Muscle of leg (tissue), 11 donors: ENCODE results near the gene AQP6. TPM values are rescaled to one million over a fixed set of nuclear protein-coding genes. Genes with fewer than 3 reads are reported as not detected.
A peak's percentile ranks its signal among the peaks of the same experiment; 100 is the strongest.

Source experiments
- DNase-seq: peaks from one replicate; pipeline ENCODE4 v3.0.0; 2013
- H3K27ac ChIP-seq: one replicate; pipeline ENCODE4 v1.5.1; 2013; ENCODE audit warnings: mild to moderate bottlenecking, low read length, control low read depth
- H3K27me3 ChIP-seq: one replicate; pipeline ENCODE4 v1.6.1; 2013; ENCODE audit warnings: low read length; ENCODE audit not compliant: control insufficient read depth, insufficient read depth
- H3K36me3 ChIP-seq: one replicate; pipeline ENCODE4 v1.6.1; 2013; ENCODE audit warnings: low read length; ENCODE audit not compliant: control insufficient read depth, insufficient read depth
- H3K4me1 ChIP-seq: one replicate; pipeline ENCODE4 v1.6.1; 2013; ENCODE audit warnings: low read length; ENCODE audit not compliant: control insufficient read depth, insufficient read depth
- H3K4me3 ChIP-seq: one replicate; pipeline ENCODE4 v1.5.1; 2013; ENCODE audit warnings: low read length, control low read depth
- H3K9me3 ChIP-seq: replicated peaks from 2 replicates; pipeline ENCODE4 v1.6.1; 2013; ENCODE audit warnings: low read depth, low read length; ENCODE audit not compliant: control insufficient read depth
- WGBS: methylation state at CpG from one replicate; pipeline ENCODE4 v1.1.5; 2013; ENCODE audit warnings: missing lambda C conversion rate; ENCODE audit not compliant: insufficient coverage; 5-methylcytosine and 5-hydroxymethylcytosine counted together
- polyA plus RNA-seq, 8 donors: library from polyadenylated mRNA; unstranded; fragments of 120-200 nt; gene quantifications; one replicate each; pipeline versions ENCODE4 v1.2.1 to v1.2.3, GENCODE V29; 2013; ENCODE audit warnings: inconsistent platforms in 1 of 8, low replicate concordance in 1 of 8; ENCODE audit not compliant: insufficient read length in 8 of 8, insufficient read depth in 1 of 8
- total RNA-seq: library from RNA; stranded (reverse); fragments of 120-200 nt; gene quantifications from one replicate; pipeline ENCODE4 v1.2.4, GENCODE V29; 2013

AQP6 gene
- total and polyA plus RNA-seq, 9 donors = 0.09 to 0.31 (median 0.14) TPM

DNA sequence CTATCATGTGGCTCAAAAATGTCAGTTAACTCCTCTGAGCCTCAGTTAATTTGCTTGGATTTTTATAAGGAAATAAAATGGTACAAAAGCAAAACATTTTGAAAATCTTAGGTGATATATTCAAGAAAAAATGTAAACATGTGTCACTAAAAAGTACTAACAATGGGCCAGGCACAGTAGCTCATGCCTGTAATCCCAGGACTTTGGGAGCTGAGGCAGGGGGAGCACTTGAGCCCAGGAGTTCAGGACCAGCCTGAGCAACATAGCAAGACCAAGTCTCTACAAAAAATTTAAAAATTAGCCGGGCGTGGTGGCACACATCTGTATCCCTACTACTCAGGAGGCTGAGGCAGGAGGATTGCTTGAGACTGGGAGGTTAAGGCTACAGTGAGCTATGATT is 25.7 kb downstream of the AQP6 start:
- H3K36me3 ChIP-seq = peaks cover 57% of the 10 kb centered on the region
- H3K27ac ChIP-seq = no peak overlapping the region
- H3K9me3 ChIP-seq = no peaks in the 10 kb centered on the region
- no peaks in the 10 kb centered on the region for H3K4me1 ChIP-seq
- no CpG with 5 or more reads among the region's 2 CpGs for WGBS
- no peaks in the 10 kb centered on the region for H3K27me3 ChIP-seq
- DNase-seq = no peak
- H3K4me3 ChIP-seq = no peak overlapping the region

DNA sequence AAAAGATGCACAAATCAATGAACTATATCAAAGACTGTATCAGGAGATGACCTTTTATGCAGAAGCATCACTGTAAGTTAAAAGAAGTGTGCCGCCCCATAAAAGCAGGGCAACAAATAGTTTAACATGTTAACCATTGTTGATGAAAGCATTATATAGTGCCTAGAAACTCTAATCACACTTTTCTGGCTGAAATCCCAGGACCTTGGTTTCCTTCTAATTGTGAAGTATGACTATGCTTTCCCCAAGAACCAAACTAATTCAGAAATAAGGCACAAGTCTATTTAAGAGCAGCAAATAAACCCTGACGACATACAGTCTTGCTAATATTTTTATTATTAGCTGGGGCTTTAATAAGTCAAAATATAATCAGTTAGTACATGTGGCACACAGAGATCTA is 30.8 kb downstream of the AQP6 start:
- peaks cover 32% of the 10 kb centered on the region for H3K36me3 ChIP-seq
- WGBS = no CpG with 5 or more reads among the region's 2 CpGs
- H3K9me3 ChIP-seq = no peaks in the 10 kb centered on the region
- no peak for DNase-seq
- no peaks in the 10 kb centered on the region for H3K27me3 ChIP-seq
- H3K27ac ChIP-seq = no peak overlapping the region
- no peak overlapping the region for H3K4me3 ChIP-seq
- H3K4me1 ChIP-seq = no peaks in the 10 kb centered on the region

DNA sequence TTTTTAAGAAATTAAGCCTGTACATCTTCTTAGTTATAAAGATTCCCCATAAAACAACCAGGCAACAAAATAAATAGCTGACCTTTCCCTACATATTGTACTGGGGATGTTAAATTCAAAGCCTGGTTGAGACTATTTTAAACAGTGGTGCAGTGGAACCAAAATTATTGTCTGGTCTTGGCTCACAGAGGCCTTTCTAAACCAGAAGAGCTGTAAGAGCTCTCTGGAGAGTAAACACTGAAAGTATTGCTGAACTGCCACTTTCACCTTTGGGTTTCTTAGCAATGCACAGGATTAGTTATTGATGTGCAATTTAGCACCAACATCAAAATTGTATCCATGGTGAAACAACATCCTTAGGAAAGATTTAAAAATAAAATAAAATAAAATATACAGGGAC is 31.9 kb downstream of the AQP6 start:
- DNase-seq = no peak
- no peak overlapping the region for H3K4me3 ChIP-seq

DNA sequence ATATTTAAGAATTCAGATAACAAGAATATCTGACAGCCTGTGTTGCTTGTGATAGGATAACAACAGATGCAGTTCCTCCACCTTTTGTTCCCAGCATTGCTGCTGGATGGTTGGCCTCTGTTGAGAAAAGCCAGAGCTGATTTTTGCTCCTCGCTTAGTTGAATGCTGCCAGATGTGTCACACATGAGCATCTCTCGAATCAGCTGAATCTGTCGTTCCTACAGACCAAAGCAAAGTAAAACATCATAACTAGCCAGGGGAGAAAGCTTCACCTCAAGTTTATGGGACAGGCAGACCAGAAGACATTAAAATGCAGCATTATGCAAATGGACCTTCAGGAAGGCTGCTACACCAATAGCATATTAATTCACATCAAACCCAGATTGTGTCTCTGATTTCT is 32.4 kb downstream of the AQP6 start:
- no peak overlapping the region for H3K27ac ChIP-seq
- H3K9me3 ChIP-seq = no peaks in the 10 kb centered on the region
- no CpG with 5 or more reads among the region's 3 CpGs for WGBS
- H3K36me3 ChIP-seq = peaks cover 25% of the 10 kb centered on the region
- no peaks in the 10 kb centered on the region for H3K27me3 ChIP-seq
- H3K4me3 ChIP-seq = no peak overlapping the region
- H3K4me1 ChIP-seq = no peaks in the 10 kb centered on the region
- peak; percentile 38 for DNase-seq

More for the DNA sequence above, 31.9 kb downstream of the AQP6 start:
- Histone ChIP-seq H3K27ac (no peak overlapping the region), H3K27me3 (no peaks in the 10 kb centered on the region), H3K9me3 (no peaks in the 10 kb centered on the region), H3K4me1 (no peaks in the 10 kb centered on the region), H3K36me3 (peaks cover 25% of the 10 kb centered on the region)

DNA sequence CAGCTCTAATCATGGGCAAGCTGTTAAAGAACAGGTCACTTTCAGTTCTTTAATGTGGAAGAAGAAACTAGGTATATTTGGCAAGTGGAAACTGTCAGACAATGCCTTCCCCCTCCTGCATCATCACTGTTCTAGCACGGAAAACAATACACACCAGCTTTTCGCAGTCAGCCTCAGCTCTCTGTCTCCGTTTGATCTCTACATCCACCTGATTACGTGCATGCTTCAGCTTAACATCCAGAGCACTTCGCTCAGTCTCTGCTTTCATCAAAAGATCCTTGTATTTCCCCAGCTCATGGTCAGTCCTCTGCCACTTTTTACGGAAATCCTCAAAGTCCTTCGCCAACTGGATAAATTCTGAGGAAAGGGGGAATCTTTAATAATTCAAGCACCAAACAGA is 33.5 kb downstream of the AQP6 start:
- WGBS = 88% methylated on average over 4 of the region's 7 CpGs

DNA sequence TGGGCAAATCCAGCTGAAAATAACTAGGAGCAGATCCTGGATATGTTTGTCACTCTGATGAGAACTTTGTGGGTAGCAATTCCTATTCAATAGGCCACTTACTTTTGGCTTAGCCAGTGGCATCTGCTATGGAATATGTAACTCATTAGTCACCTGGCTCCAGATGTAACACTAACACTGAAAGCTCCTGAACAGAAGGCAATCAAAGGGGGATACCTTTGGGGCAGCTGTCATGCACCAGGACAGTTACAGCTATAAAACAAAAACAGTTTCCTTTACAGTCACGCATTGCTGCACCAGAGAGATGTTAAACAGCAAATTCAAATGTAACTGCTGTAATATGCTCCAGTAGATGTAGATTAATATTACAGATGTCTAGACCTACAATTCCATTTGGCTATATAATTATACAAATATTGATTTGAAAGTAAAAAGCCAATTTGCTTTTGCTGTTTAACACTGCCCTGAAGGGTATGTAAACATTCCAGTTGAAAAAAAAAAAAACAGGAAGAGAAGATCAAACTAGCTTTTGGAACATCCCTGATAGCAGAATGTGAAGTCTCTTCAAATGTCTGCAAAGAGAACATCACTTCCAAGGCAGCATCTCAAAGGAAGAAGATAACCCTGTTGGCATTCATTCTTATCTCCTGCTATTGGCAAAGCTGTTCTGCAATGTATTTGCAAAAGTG is 34.2 kb downstream of the AQP6 start:
- WGBS = no CpG with 5 or more reads among the region's 1 CpG
- H3K27ac ChIP-seq = no peak overlapping the region
- peaks cover 13% of the 10 kb centered on the region for H3K36me3 ChIP-seq
- no peaks in the 10 kb centered on the region for H3K4me1 ChIP-seq
- no peaks in the 10 kb centered on the region for H3K27me3 ChIP-seq
- peak; percentile 22 for DNase-seq
- H3K4me3 ChIP-seq = no peak overlapping the region
- H3K9me3 ChIP-seq = no peaks in the 10 kb centered on the region

More for the DNA sequence above, 33.5 kb downstream of the AQP6 start:
- Histone ChIP-seq H3K27me3 (no peaks in the 10 kb centered on the region), H3K9me3 (no peaks in the 10 kb centered on the region), H3K36me3 (peaks cover 17% of the 10 kb centered on the region), H3K4me3 (no peak overlapping the region), H3K4me1 (no peaks in the 10 kb centered on the region), H3K27ac (no peak overlapping the region)
- DNase-seq = no peak

DNA sequence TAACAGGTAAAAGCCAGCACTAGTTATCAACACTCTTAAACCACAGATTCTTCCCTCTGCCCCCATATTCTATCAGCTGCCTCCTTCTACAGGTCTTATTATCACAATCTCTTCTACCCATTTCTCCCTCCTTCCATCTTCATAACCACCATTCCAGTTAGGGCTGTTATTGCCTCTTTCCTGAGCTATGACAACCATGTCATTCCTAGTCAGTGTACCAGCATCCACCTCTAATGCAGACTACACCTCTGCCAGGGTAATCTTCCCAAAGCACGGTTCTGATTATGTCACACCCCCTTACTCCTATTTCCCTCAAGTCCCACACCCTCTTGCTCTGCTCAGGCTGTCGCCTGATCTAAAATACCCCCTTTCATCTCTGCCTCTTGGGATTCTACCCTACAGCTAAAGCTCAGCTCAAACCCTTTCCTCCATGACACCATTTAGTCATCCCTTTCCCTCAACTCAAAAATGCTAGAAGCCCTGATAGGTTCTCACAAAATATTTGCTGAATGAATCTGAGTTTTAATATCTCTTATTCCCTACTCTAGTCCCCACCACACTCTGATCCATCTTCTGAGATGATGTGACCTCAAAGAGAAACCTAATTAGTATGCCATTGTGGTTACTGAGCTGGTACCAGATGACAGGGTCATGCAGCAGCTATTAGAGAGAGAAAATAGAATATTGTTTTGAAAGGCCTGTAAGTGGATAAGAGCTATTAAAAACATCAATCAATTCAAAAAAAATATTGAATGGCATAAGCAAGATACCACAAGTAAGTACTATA is 40.8 kb downstream of the AQP6 start:
- Histone ChIP-seq H3K27ac (no peak overlapping the region), H3K4me1 (peaks cover 5% of the 10 kb centered on the region), H3K4me3 (no peak overlapping the region), H3K36me3 (peaks cover 6% of the 10 kb centered on the region), H3K27me3 (no peaks in the 10 kb centered on the region), H3K9me3 (no peaks in the 10 kb centered on the region)
- no peak for DNase-seq
- 66% methylated on average over 2 of the region's 2 CpGs for WGBS

DNA sequence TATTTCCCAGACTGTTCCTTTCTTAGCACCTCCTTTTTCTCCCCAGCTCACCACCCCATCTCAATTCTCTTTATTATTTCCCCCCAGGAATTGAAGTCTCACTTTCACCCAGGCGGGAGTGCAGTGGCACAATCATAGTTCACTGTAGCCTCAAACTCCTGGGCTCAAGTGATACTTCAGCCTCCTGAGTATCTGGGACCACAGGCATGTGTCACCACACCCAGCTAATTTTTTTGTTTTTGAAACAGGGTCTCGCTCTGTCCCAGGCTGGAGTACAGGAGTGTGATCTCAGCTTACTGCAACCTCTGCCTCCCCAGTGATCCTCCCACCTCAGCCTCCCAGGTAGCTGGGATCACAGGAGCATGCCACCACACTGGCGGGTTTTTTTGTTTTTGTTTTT is 41.6 kb downstream of the AQP6 start:
- Histone ChIP-seq H3K4me1 (peaks cover 5% of the 10 kb centered on the region), H3K27ac (no peak overlapping the region), H3K36me3 (peaks cover 6% of the 10 kb centered on the region), H3K4me3 (no peak overlapping the region), H3K27me3 (no peaks in the 10 kb centered on the region), H3K9me3 (no peaks in the 10 kb centered on the region)
- 89% methylated on average over 2 of the region's 3 CpGs for WGBS
- DNase-seq = no peak

DNA sequence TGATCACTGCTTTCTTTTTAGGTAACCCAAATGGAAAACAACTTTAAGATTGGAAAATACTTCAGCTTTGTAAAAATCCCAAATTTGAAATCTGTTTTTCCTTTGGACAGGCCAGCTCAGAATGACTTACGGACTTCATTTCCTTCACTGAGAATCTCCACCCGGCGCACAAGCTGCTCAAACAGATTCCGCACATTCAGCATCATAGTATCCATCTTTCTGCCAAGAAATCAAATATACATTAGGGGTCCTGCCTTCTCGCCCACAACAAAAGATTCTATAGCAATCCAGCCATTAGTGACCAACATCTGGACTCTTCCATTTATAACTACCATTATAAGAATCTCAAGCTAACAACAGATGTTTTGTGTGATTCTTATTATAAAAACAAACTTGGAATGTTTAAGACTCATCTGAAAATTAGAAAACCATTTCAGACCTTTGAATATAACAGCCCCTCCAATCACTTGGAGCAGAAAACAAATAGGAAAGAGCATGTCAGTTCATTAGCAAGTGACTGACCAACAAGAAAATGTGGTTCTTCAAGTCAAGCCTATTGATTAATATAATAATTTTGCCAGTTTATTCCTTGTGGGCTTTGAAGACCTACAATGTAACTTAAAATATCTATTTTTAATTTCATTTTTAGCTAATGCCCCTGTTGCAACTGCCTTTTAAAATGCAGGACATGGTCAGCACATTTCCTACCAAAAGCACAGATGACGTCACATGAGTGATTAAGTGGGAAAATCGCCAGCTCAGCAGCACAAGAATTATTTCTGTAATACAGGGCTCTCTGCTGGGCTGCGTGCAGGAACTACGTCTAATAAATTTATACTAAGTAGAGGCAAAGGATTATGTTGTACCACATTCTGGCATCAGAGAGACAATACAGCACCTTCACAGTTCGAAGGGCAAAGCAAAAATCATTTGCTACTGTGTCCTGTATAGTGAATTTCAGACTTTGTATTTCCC is 44.0 kb downstream of the AQP6 start:
- H3K27ac ChIP-seq = peak overlapping the region; percentile 91
- peak; percentile 95 for DNase-seq
- no peak overlapping the region for H3K4me3 ChIP-seq
- H3K36me3 ChIP-seq = peaks cover 6% of the 10 kb centered on the region
- H3K27me3 ChIP-seq = no peaks in the 10 kb centered on the region
- no peaks in the 10 kb centered on the region for H3K9me3 ChIP-seq
- 26% methylated on average over 5 of the region's 10 CpGs for WGBS
- peaks cover 7% of the 10 kb centered on the region for H3K4me1 ChIP-seq

DNA sequence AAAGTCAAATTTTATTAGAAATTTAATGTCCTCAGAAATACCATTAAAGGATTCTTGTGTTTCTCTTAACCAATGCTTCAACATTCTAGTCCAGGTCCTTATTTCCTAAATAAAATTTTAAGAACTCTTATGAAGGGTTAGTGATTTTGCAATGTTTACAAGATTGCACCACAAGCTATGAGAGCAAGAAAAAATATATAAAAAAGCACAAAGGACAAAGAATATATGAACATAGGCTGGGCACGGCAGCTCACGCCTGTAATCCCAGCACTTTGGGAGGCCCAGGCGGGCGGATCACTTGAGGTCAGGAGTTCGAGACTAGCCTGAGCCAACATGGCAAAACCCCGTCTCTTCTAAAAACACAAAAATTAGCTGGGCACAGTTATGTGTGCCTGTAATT is 44.9 kb downstream of the AQP6 start:
- WGBS = no CpG with 5 or more reads among the region's 6 CpGs
- DNase-seq = peak; percentile 30
- H3K4me1 ChIP-seq = peaks cover 7% of the 10 kb centered on the region
- peaks cover 6% of the 10 kb centered on the region for H3K36me3 ChIP-seq
- H3K27me3 ChIP-seq = no peaks in the 10 kb centered on the region
- H3K27ac ChIP-seq = peak overlapping the region; percentile 91
- H3K9me3 ChIP-seq = no peaks in the 10 kb centered on the region
- H3K4me3 ChIP-seq = no peak overlapping the region
